Subcutaneous abdominal adipose tissue (tissue), 5 donors: ENCODE data around the gene FXYD2.

Experiments used
- H3K27ac ChIP-seq: one replicate; pipeline ENCODE4 v1.7.0; 2013; ENCODE audit warnings: low read depth, mild to moderate bottlenecking, inconsistent platforms, low read length, moderate library complexity
- H3K27me3 ChIP-seq, 5 donors: one replicate each; pipeline ENCODE4 v1.7.0; 2013; ENCODE audit warnings: low read length in 5 of 5, inconsistent platforms in 1 of 5; ENCODE audit not compliant: control insufficient read depth in 5 of 5, insufficient read depth in 4 of 5
- H3K36me3 ChIP-seq, 5 donors: one replicate each; pipeline ENCODE4 v1.7.0; 2013; ENCODE audit warnings: low read length in 5 of 5; ENCODE audit not compliant: control insufficient read depth in 5 of 5, insufficient read depth in 5 of 5
- H3K4me1 ChIP-seq, 5 donors: one replicate each; pipeline ENCODE4 v1.7.0; 2013; ENCODE audit warnings: low read length in 5 of 5, mild to moderate bottlenecking in 3 of 5, moderate library complexity in 1 of 5; ENCODE audit not compliant: control insufficient read depth in 5 of 5, insufficient read depth in 5 of 5
- H3K4me3 ChIP-seq, 5 donors: one replicate each; pipeline ENCODE4 v1.7.0; 2013; ENCODE audit warnings: low read length in 5 of 5, low read depth in 1 of 5
- H3K9ac ChIP-seq, 5 donors: one replicate each; pipeline ENCODE4 v1.7.0; 2013; ENCODE audit warnings: low read length in 5 of 5, mild to moderate bottlenecking in 4 of 5, moderate library complexity in 3 of 5
- H3K9me3 ChIP-seq, 5 donors: one replicate each; pipeline ENCODE4 v1.7.0; 2013; ENCODE audit warnings: low read length in 5 of 5; ENCODE audit not compliant: control insufficient read depth in 5 of 5
- donor health status: healthy.
- donor health status: healthy.
- donor health status: healthy.
- donor health status: healthy.
- donor health status: healthy.

Gene FXYD2

GRCh38 chr11:117830674-117831351 lies 6.3 kb upstream of the FXYD2 start:
- Histone ChIP-seq H3K9me3 (no peaks in the 10 kb centered on the region), H3K4me1 (peaks cover 0 to 42% (median 19%) of the 10 kb centered on the region in 5 donors), H3K4me3 (no peak overlapping the region), H3K36me3 (no peaks in the 10 kb centered on the region), H3K27ac (no peak overlapping the region), H3K9ac (no peak overlapping the region), H3K27me3 (peaks cover 5 to 7% (median 5%) of the 10 kb centered on the region in 5 donors)

- peaks cover 5 to 8% (median 6%) of the 10 kb centered on the region in 5 donors for H3K27me3 ChIP-seq
- no peak overlapping the region for H3K9ac ChIP-seq
- no peaks in the 10 kb centered on the region for H3K9me3 ChIP-seq
- peaks cover 0 to 45% (median 25%) of the 10 kb centered on the region in 5 donors for H3K4me1 ChIP-seq
- no peak overlapping the region for H3K27ac ChIP-seq
- H3K4me3 ChIP-seq = no peak overlapping the region
- no peaks in the 10 kb centered on the region for H3K36me3 ChIP-seq
Measured at GRCh38 chr11:117830072-117830471, 5.5 kb upstream of the FXYD2 start.

DNA sequence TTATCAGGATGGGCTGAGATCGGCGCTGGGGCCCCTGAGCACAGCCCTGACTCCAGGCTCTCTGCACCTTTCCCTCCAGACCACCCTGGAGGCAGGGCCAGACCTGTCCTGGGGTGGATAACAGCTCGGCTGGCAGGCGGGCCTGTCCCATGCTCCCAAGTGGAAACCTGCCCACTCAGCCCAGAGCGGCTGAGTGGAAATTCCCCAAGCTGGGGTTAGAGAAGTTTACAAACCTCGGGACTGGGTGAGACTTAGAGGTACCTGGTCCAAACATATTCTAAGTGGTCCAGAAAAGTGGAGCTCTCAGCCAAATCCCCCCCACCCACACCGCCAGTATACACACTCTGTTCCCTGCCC lies 4.8 kb upstream of the FXYD2 start:
- Histone ChIP-seq H3K4me3 (no peak overlapping the region), H3K27ac (no peak overlapping the region), H3K4me1 (peaks cover 6 to 52% (median 32%) of the 10 kb centered on the region in 5 donors), H3K9ac (no peak overlapping the region), H3K27me3 (peaks cover 5 to 11% (median 9%) of the 10 kb centered on the region in 5 donors), H3K9me3 (no peaks in the 10 kb centered on the region), H3K36me3 (no peaks in the 10 kb centered on the region)

GRCh38 chr11:117828611-117829368 lies 4.2 kb upstream of the FXYD2 start:
- peaks cover 10 to 58% (median 38%) of the 10 kb centered on the region in 5 donors for H3K4me1 ChIP-seq
- peaks cover 5 to 15% (median 7%) of the 10 kb centered on the region in 5 donors for H3K27me3 ChIP-seq
- H3K9ac ChIP-seq = no peak overlapping the region
- no peaks in the 10 kb centered on the region for H3K36me3 ChIP-seq
- H3K4me3 ChIP-seq = no peak overlapping the region
- H3K27ac ChIP-seq = no peak overlapping the region
- no peaks in the 10 kb centered on the region for H3K9me3 ChIP-seq

DNA sequence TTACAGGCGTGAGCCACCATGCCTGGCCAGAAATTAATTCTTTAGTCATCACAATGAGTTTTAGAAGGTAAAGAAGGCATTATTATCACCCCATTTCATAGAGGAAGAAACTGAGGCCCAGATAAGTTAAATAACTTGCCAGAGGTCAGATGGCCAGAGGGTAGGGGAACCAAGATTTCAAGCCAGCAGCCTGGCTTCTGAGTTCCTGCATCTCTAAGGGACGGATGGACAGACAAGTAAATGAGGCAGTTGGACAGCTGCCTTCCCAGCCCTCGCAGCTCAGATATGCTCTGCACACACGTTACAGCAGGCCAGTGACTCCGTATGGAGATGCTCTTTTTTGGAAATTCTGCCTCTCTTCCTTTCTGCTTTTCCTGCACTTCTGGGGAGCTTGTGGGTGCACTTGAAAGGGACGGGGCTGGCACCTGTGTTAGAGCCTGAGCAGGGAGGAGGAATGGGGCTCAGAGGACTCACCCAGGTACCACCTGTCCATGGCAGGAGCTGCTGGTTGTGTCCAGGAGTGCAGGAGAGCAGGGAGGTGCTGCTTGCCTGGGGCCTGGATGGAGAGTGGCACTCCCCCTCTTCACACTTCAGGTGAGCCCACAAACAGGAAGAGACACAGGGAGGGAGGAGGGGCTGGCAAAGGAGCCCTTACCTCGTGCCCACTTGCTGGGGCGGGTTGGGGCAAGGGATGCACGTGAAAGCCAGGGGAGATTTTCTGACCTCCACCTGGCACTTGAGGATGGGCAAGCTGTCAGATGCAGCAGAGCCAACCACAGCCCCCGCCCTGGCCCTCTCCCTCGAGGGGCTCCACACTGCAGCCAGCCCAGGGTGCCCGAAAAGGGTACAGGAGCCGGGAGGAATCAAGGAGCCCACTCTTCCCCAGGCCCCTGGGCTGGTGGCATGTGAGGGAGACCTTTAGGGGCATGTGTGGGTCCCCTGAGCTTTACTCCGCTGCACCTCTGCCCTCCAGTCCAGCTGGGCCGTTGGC lies 3.3 kb upstream of the FXYD2 start:
- Histone ChIP-seq H3K9ac (no peak overlapping the region), H3K27me3 (peaks cover 4 to 17% (median 5%) of the 10 kb centered on the region in 5 donors), H3K36me3 (no peaks in the 10 kb centered on the region), H3K9me3 (no peaks in the 10 kb centered on the region), H3K4me3 (no peak overlapping the region), H3K4me1 (peaks cover 10 to 68% (median 46%) of the 10 kb centered on the region in 5 donors), H3K27ac (no peak overlapping the region)

DNA sequence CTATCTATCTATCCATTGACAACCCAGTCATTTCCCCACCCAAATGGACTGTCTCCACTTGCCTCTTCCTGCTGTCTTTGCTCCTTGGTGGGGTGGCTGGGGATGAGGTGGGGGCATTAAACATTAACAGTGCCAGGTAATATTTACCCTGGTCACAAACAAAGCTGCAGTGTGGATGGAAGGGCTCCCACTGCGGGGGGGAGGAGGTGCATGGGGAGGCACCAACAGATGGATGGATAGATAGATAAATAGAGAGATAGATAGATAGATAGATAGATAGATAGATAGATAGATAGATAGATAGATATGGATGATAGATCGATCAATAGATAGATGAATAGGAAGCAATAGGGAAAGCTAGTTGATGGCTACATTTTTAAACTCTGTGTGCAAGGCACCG lies 2.3 kb upstream of the FXYD2 start:
- Histone ChIP-seq H3K9me3 (no peaks in the 10 kb centered on the region), H3K4me1 (peaks cover 12 to 75% (median 52%) of the 10 kb centered on the region in 5 donors), H3K27me3 (peaks cover 4 to 22% (median 5%) of the 10 kb centered on the region in 5 donors), H3K27ac (no peak overlapping the region), H3K36me3 (no peaks in the 10 kb centered on the region), H3K9ac (no peak overlapping the region), H3K4me3 (no peak overlapping the region)

- no peak overlapping the region for H3K27ac ChIP-seq
- H3K9me3 ChIP-seq = no peaks in the 10 kb centered on the region
- H3K4me1 ChIP-seq = peaks cover 12 to 72% (median 49%) of the 10 kb centered on the region in 5 donors
- no peak overlapping the region for H3K9ac ChIP-seq
- H3K4me3 ChIP-seq = no peak overlapping the region
- peaks cover 1 to 22% (median 5%) of the 10 kb centered on the region in 5 donors for H3K27me3 ChIP-seq
- no peaks in the 10 kb centered on the region for H3K36me3 ChIP-seq
Measured at GRCh38 chr11:117826190-117826570, 1.6 kb upstream of the FXYD2 start.

- no peaks in the 10 kb centered on the region for H3K36me3 ChIP-seq
- no peaks in the 10 kb centered on the region for H3K9me3 ChIP-seq
- H3K27me3 ChIP-seq = peaks cover 0 to 22% (median 5%) of the 10 kb centered on the region in 5 donors
- H3K27ac ChIP-seq = peak overlapping the region; percentile 72
- H3K4me3 ChIP-seq = no peak overlapping the region
- no peak overlapping the region for H3K9ac ChIP-seq
- peaks cover 12 to 67% (median 45%) of the 10 kb centered on the region in 5 donors for H3K4me1 ChIP-seq
Measured at GRCh38 chr11:117825538-117826189, 1.1 kb upstream of the FXYD2 start.

DNA sequence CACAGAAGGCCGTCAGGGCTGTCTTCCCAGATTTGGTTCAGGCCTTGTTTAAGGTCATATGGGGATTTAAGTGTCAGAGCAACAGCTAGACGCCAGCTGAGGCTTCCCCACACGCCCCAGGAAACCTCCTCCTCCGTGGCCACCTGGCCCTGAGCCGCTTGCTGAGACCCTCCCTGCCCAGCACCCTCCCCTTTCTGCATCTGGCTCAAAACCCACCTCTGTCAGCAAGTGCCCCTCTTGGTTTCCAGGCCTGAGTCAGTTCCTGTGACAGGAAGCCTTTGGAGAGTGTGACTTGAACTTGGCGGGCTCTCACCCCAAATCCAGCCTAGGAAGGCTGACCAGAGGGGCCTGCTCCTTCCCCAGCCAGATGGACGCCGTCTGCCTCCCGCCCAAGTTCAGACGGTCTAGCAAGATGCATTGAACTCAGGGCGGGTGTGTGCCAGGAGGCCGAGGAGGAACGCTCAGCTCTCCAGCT lies 561 bp downstream of the FXYD2 start:
- peaks cover 0 to 22% (median 5%) of the 10 kb centered on the region in 5 donors for H3K27me3 ChIP-seq
- H3K9ac ChIP-seq = peak overlapping the region in 3 of 5 donors; percentile 44 to 60 (median 56)
- H3K27ac ChIP-seq = peak overlapping the region; percentile 72
- no peaks in the 10 kb centered on the region for H3K9me3 ChIP-seq
- H3K4me3 ChIP-seq = peak overlapping the region in 1 of 5 donors; percentile 33
- H3K36me3 ChIP-seq = no peaks in the 10 kb centered on the region
- peaks cover 10 to 56% (median 45%) of the 10 kb centered on the region in 5 donors for H3K4me1 ChIP-seq
